GM12878 (cell line): ENCODE results near the gene PREX1. TPM values are rescaled to one million over a fixed set of nuclear protein-coding genes. Genes with fewer than 3 reads are reported as not detected.

Source experiments
- ATAC-seq: fragments of 200-7000 bp; cut with Tn5 transposase; 3 replicates; pipeline ENCODE4 v1.9.1; 2020; ENCODE audit warnings: mild to moderate bottlenecking, moderate library complexity
- BruUV-seq: library from RNA; stranded (reverse); fragments of 400-500 nt; replicated peaks from 2 replicates; lab custom pipeline; 2021; lab: Mats Ljungman, UMichigan
- CTCF ChIA-PET: fragments of 300-600 bp; sonication (Branson Sonifier 250); formaldehyde crosslinking; extraction: SDS; loops from one replicate; lab custom pipeline; 2021; ENCODE audit warnings: inconsistent platforms; lab: Yijun Ruan, JAX
- POLR2A ChIA-PET: fragments of 350-600 bp; formaldehyde crosslinking; extraction: SDS; loops from one replicate; lab custom pipeline; 2021; ENCODE audit warnings: inconsistent platforms; lab: Charles Lee
- RAD21 ChIA-PET: fragments of 300-600 bp; sonication (Branson Sonifier 250); formaldehyde crosslinking; loops from one replicate; lab custom pipeline; 2023; ENCODE audit warnings: antibody characterized with exemption; ENCODE audit not compliant: unreplicated experiment; lab: Charles Lee
- SMC1A ChIA-PET: fragments of 300-600 bp; sonication (Branson Sonifier 250); formaldehyde crosslinking; loops from one replicate; lab custom pipeline; 2023; ENCODE audit not compliant: unreplicated experiment, uncharacterized antibody; lab: Charles Lee
- DNase-seq: peaks from one replicate; pipeline ENCODE4 v3.0.0-alpha.2; 2011; ENCODE audit warnings: low read depth, low spot score
- FAIRE-seq: peaks from 3 replicates; lab custom pipeline; 2011; peaks lifted over from hg19 to GRCh38; lab: Jason Lieb, UNC
- H2AFZ ChIP-seq: 2 replicates; pipeline ENCODE4 v1.6.0; 2011; ENCODE audit warnings: low read depth, low read length, control low read depth; ENCODE audit not compliant: control insufficient read depth
- H3K27ac ChIP-seq: 2 replicates; pipeline ENCODE4 v1.5.1; 2011; ENCODE audit warnings: control low read depth; ENCODE audit not compliant: control insufficient read depth, insufficient read depth
- H3K27me3 ChIP-seq, 2 experiments: replicated peaks in 1 of 2; 2 replicates each; pipeline versions ENCODE4 v1.6.0 to v1.6.1; 2011; ENCODE audit warnings: low read length in 1 of 2; ENCODE audit not compliant: control insufficient read depth in 2 of 2, insufficient read depth in 2 of 2
- H3K36me3 ChIP-seq, 2 experiments: 2 replicates each; pipeline ENCODE4 v1.5.1; 2011; ENCODE audit warnings: low read length in 1 of 2; ENCODE audit not compliant: control insufficient read depth in 2 of 2, insufficient read depth in 2 of 2
- H3K4me1 ChIP-seq: 2 replicates; pipeline ENCODE4 v1.6.1; 2011; ENCODE audit warnings: mild to moderate bottlenecking, low read length, moderate library complexity, mixed read lengths; ENCODE audit not compliant: control insufficient read depth, insufficient read depth
- H3K4me2 ChIP-seq: 2 replicates; pipeline ENCODE4 v1.6.0; 2011; ENCODE audit warnings: control low read depth; ENCODE audit not compliant: control insufficient read depth, insufficient read depth
- H3K4me3 ChIP-seq: fragments of 200-600 bp; sonication (generic); 2 replicates; pipeline ENCODE4 v1.5.1; 2016
- H3K79me2 ChIP-seq: 2 replicates; pipeline ENCODE4 v1.6.0; 2011; ENCODE audit warnings: low read length; ENCODE audit not compliant: control insufficient read depth, insufficient read depth
- H3K9ac ChIP-seq: 2 replicates; pipeline ENCODE4 v1.8.0; 2011; ENCODE audit warnings: low read length, control low read depth, mixed read lengths; ENCODE audit not compliant: control insufficient read depth, insufficient read depth
- H3K9me3 ChIP-seq: replicated peaks from 3 replicates; pipeline ENCODE4 v1.5.1; 2011; ENCODE audit warnings: mild to moderate bottlenecking, low read length; ENCODE audit not compliant: control insufficient read depth, insufficient read depth
- H4K20me1 ChIP-seq: 2 replicates; pipeline ENCODE4 v1.6.0; 2011; ENCODE audit not compliant: control insufficient read depth, insufficient read depth
- CHD4 ChIP-seq: fragments of 200-600 bp; sonication (generic); IDR thresholded peaks from 2 replicates; pipeline ENCODE4 v1.6.1; 2016; ENCODE audit warnings: mild to moderate bottlenecking
- MEF2B ChIP-seq: fragments of 450-650 bp; IDR thresholded peaks from 2 replicates; pipeline ENCODE4 v1.6.1; 2018; ENCODE audit warnings: mild to moderate bottlenecking, moderate library complexity; ENCODE audit not compliant: partially characterized antibody, poor library complexity, severe bottlenecking
- NFXL1 ChIP-seq: fragments of 450-650 bp; IDR thresholded peaks from 2 replicates; pipeline ENCODE4 v1.6.1; 2017; ENCODE audit warnings: antibody characterized with exemption, mild to moderate bottlenecking, borderline replicate concordance
- WGBS: methylation state at CpG from one replicate; pipeline ENCODE4 v1.1.6; 2016; ENCODE audit warnings: low lambda C conversion rate; ENCODE audit not compliant: insufficient replicate concordance, insufficient coverage; ENCODE audit errors: missing lambda C conversion rate; 5-methylcytosine and 5-hydroxymethylcytosine counted together
- in situ Hi-C: fragments of 300-500 bp; cut with MboI; formaldehyde crosslinking; loops from 9 replicates; pipeline ENCODE4 v1.14.3; 2018; ENCODE audit warnings: mixed read lengths
- intact Hi-C: fragments of 100-400 bp; cut with micrococcal nuclease; formaldehyde crosslinking; loops from one replicate; pipeline ENCODE4 v1.14.2; 2022; ENCODE audit not compliant: unreplicated experiment
- polyA plus RNA-seq, 11 experiments: library from polyadenylated mRNA; depleted of rRNA in 4 of 11; unstranded in 6 of 11; stranded (reverse) in 5 of 11; fragments of >200 nt; fragmentation: Nextera tagmentation in 4 of 11; fragmentation: Illumina TruSeq in 1 of 11; extraction: Ambion mirVana in 4 of 11; extraction: Trizol in 1 of 11; gene quantifications; 1 replicate in 1 of 11; 2 replicates in 10 of 11; pipeline versions ENCODE4 v1.2.1 to v1.2.3, GENCODE V29; 2011 to 2016; ENCODE audit warnings: inconsistent platforms in 2 of 11, missing spikeins in 2 of 11, low read depth in 1 of 11
- total RNA-seq, 4 experiments: library from RNA; depleted of rRNA in 3 of 4; stranded (reverse); fragments of >200 nt in 3 of 4; fragmentation: Illumina TruSeq in 1 of 4; extraction: Trizol in 1 of 4; gene quantifications; 2 replicates each; pipeline versions ENCODE4 v1.2.1 to v1.2.3, GENCODE V29; 2013 to 2021
- TF ChIP-seq, protein P1 (sequence below): fragments of 450-650 bp; IDR thresholded peaks from 2 replicates; pipeline ENCODE4 v1.6.1; 2017; ENCODE audit warnings: mild to moderate bottlenecking

PREX1 gene
- total and polyA plus RNA-seq, 10 of the 15 experiments (the other 5 are each of a cell fraction or from before 2014, with no cell fraction given) = 2.6 to 114 (median 38.9) TPM

DNA sequence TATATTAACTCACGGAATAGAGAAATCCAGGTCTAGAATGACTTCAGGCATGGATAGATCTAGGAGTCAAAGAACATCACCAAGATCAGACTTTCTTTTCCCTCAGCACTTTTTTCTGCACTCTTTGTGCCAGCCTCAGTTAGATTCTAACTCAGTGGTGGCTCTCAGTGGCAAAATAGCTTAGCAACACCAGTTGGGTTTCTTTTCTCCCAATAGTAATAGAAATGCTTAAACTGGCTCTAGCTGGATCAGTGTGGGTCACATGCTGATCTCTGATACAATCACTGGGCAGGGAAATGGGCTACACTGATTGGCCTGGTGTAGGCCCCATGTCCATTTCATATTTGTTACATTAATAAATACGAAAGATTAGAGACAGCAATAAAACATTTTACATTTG is 49.5 kb upstream of the PREX1 start:
- CTCF ChIA-PET = interaction anchor here (0.6 kb wide), 1 partner anchor 22 kb away, joined by 3 read pairs; no protein-coding TSS in a partner anchor
- POLR2A ChIA-PET = interaction anchor here (1.2 kb wide), 1 partner anchor 27 kb away, joined by 8 read pairs; no protein-coding TSS in a partner anchor
- SMC1A ChIA-PET = interaction anchor here (1.0 to 3.0 kb wide), 10 partner anchors 9 to 220 kb away, joined by 3 to 8 read pairs (median 4); no protein-coding TSS in a partner anchor
- Histone ChIP-seq H3K27ac (no peak overlapping the region), H3K4me3 (no peak overlapping the region), H3K9me3 (no peaks in the 10 kb centered on the region), H2AFZ (no peak overlapping the region), H4K20me1 (no peaks in the 10 kb centered on the region), H3K9ac (no peak overlapping the region), H3K4me2 (no peak overlapping the region), H3K36me3 (no peaks in the 10 kb centered on the region), H3K79me2 (no peaks in the 10 kb centered on the region), H3K27me3 (no peaks in the 10 kb centered on the region), H3K4me1 (peaks cover 5% of the 10 kb centered on the region)
- 63% methylated on average over 2 of the region's 2 CpGs for WGBS
- no TSS peak for BruUV-seq
- intact Hi-C loops (no loop called here), in situ Hi-C loops (no loop called here)
- RAD21 ChIA-PET = interaction anchor here (1.2 to 1.7 kb wide), 3 partner anchors 16 to 51 kb away, joined by 4 to 6 read pairs (median 5); no protein-coding TSS in a partner anchor
- DNase-seq (no peak), FAIRE-seq (no peak), ATAC-seq (no peak; the same call in 2 of the 3 replicates)
- TF ChIP-seq, protein P1, sequence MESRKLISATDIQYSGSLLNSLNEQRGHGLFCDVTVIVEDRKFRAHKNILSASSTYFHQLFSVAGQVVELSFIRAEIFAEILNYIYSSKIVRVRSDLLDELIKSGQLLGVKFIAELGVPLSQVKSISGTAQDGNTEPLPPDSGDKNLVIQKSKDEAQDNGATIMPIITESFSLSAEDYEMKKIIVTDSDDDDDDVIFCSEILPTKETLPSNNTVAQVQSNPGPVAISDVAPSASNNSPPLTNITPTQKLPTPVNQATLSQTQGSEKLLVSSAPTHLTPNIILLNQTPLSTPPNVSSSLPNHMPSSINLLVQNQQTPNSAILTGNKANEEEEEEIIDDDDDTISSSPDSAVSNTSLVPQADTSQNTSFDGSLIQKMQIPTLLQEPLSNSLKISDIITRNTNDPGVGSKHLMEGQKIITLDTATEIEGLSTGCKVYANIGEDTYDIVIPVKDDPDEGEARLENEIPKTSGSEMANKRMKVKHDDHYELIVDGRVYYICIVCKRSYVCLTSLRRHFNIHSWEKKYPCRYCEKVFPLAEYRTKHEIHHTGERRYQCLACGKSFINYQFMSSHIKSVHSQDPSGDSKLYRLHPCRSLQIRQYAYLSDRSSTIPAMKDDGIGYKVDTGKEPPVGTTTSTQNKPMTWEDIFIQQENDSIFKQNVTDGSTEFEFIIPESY = no peak
- TF ChIP-seq NFXL1 = 0 out of 2 replicates have a peak, but pooled peaks have one; percentile 25

DNA sequence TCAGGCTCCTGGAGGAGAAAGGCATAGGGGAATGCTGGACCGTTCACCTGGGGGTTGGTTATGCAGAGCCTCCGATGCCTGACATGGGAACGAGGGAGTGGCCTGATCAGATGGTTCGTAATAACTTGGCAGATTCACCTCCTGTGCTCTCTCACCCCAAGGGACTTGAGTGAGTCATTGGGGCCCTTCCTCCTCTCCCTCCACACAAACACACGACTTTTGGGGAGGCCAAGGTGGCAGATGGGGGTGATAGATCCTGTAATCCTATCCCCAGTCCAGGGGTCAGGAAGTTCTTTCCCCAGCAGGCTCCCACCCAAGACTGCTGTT is 48.1 kb upstream of the PREX1 start:
- CTCF ChIA-PET = interaction anchor here (1.2 to 2.0 kb wide), 4 partner anchors 9 to 218 kb away, joined by 3 to 7 read pairs (median 4); no protein-coding TSS in a partner anchor
- SMC1A ChIA-PET = interaction anchor here (1.3 to 3.0 kb wide), 4 partner anchors 11 to 30 kb away, joined by 3 to 8 read pairs (median 4); no protein-coding TSS in a partner anchor
- POLR2A ChIA-PET = interaction anchor here (0.6 to 1.2 kb wide), 4 partner anchors 29 to 343 kb away, joined by 3 to 8 read pairs (median 4); partner anchors contain the start of genes DDX27 and PREX1
- Histone ChIP-seq H3K4me2 (no peak overlapping the region), H3K9me3 (no peaks in the 10 kb centered on the region), H3K27me3 (no peaks in the 10 kb centered on the region), H3K36me3 (no peaks in the 10 kb centered on the region), H3K27ac (no peak overlapping the region), H3K9ac (no peak overlapping the region), H3K4me3 (no peak overlapping the region), H2AFZ (peak overlapping the region; percentile 5; the same call in 1 of the 2 replicates), H3K4me1 (peaks cover 5% of the 10 kb centered on the region)
- no peak for DNase-seq
- WGBS = 37% methylated on average over 5 of the region's 5 CpGs
- no peak for FAIRE-seq
- in situ Hi-C loops = no loop called here
- RAD21 ChIA-PET = interaction anchor here (1.0 to 1.7 kb wide), 2 partner anchors 13 to 14 kb away, joined by 3 to 4 read pairs; no protein-coding TSS in a partner anchor
- ATAC-seq = peak; percentile 49
- TF ChIP-seq MEF2B (peak; percentile 67), CHD4 (no peak)
- TF ChIP-seq, all 136 proteins: peak for 1
- intact Hi-C loops = no loop called here
- no TSS peak for BruUV-seq
- H3K79me2 ChIP-seq = no peaks in the 10 kb centered on the region
- no peaks in the 10 kb centered on the region for H4K20me1 ChIP-seq
